Activated T-helper 1 cell treated with anti-CD3 and anti-CD28 coated beads, Interleukin-12 subunit alpha, Interleukin-12 subunit beta, Interleukin-2, Interleukin-4 antibody, amounts not matched to agents 30 ng/mL and 10 ng/mL and 1 ng/mL, durations not matched to agents 14 hours and 24 hours and 36 hours (primary cell): ENCODE data around the gene GPSM1. TPM values are rescaled to one million over a fixed set of nuclear protein-coding genes. Genes with fewer than 3 reads are reported as not detected.

Experiments used
- DNase-seq: peaks from one replicate; pipeline ENCODE4 v3.0.0; 2021; ENCODE audit warnings: low spot score
- H3K27ac Mint-ChIP-seq: one replicate; pipeline ENCODE4 v1.8.0; 2021; ENCODE audit warnings: mild to moderate bottlenecking, mixed read lengths
- H3K27me3 Mint-ChIP-seq: one replicate; pipeline ENCODE4 v1.8.0; 2022; ENCODE audit warnings: mild to moderate bottlenecking, moderate library complexity, mixed read lengths; ENCODE audit not compliant: insufficient read depth
- H3K36me3 Mint-ChIP-seq: one replicate; pipeline ENCODE4 v1.8.0; 2021; ENCODE audit warnings: low read depth, mixed read lengths
- H3K4me1 Mint-ChIP-seq: one replicate; pipeline ENCODE4 v1.8.0; 2021; ENCODE audit warnings: low read depth, mixed read lengths
- H3K4me3 Mint-ChIP-seq: one replicate; pipeline ENCODE4 v1.8.0; 2021; ENCODE audit warnings: mild to moderate bottlenecking, moderate library complexity, mixed read lengths
- H3K9me3 Mint-ChIP-seq: one replicate; pipeline ENCODE4 v1.8.0; 2021; ENCODE audit warnings: mixed read lengths
- intact Hi-C: fragments of 100-400 bp; cut with micrococcal nuclease; formaldehyde crosslinking; loops from one replicate; pipeline ENCODE4 v1.15.1; 2024
- total RNA-seq: library from RNA; stranded (reverse); gene quantifications from 2 replicates; pipeline ENCODE4 v1.2.3, GENCODE V29; 2022

Gene GPSM1
- total RNA-seq, 1 donor from 2014 or later, result 19.1 TPM

DNA sequence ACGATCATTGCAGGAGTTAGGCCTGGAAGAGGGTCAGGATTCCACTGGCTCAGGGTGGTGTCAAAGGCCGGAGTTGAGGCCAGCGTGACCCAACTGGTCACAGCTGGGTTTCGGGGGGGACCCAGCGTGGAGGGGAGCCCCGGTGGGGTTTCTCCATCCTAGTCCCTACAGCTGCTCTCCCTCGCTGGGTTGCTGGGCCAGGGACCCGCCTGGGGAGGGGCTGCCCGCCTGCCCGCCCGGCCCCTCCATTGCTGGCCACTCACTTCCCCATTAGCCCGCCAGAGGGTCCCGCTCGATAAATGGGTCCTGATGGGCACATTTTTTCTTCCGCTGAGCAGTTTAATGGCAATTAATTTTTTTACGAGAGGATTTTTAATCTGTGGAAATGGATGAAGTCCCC is 32.3 kb upstream of the GPSM1 start:
- Mint-ChIP-seq H3K9me3 (no peaks in the 10 kb centered on the region), H3K27me3 (no peaks in the 10 kb centered on the region), H3K4me3 (no peak overlapping the region), H3K4me1 (no peaks in the 10 kb centered on the region), H3K27ac (no peak overlapping the region), H3K36me3 (no peaks in the 10 kb centered on the region)
- intact Hi-C loops, result no loop called here
- DNase-seq, result no peak

DNA sequence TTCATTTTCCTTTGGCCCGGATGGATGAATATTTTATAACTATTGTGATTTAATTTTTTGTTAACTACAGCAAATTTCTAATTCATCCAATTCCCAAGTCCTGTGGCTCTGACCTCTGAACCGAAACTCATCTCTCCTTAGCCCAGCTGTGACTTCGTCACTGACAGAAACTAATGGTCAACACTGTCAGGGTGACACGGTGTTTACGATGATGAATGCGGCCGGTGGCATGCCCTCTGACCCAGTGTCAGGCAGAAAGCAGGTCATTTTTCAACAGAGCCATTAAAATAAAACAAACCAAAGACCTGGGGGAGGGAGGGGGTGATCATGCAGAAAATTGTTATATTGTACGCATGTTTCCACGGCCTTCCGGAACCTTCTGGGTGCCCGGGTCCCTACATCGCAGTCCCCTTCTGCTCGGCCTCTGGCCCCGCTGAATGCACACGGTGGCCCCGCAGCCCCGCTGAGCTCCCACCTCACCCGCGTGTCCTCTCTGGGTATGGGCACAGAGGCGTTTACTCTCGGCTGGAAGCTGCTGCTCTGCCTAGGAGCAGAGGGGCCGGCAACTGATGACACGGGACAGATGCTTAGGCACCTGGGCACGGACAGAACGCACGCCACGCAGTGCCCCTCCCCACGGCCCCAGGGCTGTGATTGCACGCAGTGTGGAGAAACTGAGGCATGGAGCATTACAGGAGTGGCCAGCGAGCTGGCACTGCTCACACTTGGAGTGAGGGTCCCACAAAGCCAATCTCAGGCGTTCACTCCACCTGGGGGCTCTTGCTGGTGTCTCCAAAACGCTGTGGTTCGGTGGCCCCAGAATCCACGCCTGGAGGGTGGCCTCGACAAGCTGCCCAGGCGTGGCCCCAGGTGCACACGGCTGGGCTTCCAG is 31.6 kb upstream of the GPSM1 start:
- Mint-ChIP-seq H3K27me3 (no peaks in the 10 kb centered on the region), H3K27ac (no peak overlapping the region), H3K9me3 (no peaks in the 10 kb centered on the region), H3K4me1 (no peaks in the 10 kb centered on the region), H3K4me3 (no peak overlapping the region), H3K36me3 (no peaks in the 10 kb centered on the region)
- intact Hi-C loops, result no loop called here
- no peak for DNase-seq

DNA sequence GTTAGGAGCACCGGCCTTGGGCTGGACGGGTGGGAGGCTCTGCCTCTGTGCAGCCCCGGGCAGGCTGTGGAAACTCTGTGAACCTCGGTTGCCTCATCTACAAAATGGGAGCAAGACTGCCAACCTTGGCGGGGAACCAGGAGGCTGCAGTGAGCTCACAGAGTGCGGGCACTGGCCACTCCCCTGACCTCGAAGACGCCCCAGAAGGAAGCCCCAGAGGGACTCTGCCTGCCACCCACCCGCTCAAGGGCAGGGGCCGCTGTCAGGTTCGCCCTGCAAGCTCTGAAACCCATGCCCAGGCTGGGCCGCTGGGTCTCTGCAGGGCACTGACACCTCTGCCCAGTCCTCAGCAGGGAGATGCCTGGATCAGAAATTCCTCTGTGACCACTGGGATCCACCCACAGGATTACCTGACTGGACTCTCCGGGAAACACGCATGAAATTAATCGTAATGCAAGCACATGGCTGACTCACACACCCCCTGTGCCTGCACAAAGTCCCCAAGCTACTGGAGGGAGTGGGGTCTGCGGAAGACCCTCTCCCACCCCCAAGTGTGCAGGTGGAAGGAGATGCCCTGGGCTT is 30.8 kb upstream of the GPSM1 start:
- no peaks in the 10 kb centered on the region for H3K27me3 Mint-ChIP-seq
- H3K27ac Mint-ChIP-seq, result no peak overlapping the region
- H3K9me3 Mint-ChIP-seq, result no peaks in the 10 kb centered on the region
- H3K36me3 Mint-ChIP-seq, result no peaks in the 10 kb centered on the region
- no peak overlapping the region for H3K4me3 Mint-ChIP-seq
- no peak for DNase-seq
- H3K4me1 Mint-ChIP-seq, result no peaks in the 10 kb centered on the region
- intact Hi-C loops, result no loop called here

DNA sequence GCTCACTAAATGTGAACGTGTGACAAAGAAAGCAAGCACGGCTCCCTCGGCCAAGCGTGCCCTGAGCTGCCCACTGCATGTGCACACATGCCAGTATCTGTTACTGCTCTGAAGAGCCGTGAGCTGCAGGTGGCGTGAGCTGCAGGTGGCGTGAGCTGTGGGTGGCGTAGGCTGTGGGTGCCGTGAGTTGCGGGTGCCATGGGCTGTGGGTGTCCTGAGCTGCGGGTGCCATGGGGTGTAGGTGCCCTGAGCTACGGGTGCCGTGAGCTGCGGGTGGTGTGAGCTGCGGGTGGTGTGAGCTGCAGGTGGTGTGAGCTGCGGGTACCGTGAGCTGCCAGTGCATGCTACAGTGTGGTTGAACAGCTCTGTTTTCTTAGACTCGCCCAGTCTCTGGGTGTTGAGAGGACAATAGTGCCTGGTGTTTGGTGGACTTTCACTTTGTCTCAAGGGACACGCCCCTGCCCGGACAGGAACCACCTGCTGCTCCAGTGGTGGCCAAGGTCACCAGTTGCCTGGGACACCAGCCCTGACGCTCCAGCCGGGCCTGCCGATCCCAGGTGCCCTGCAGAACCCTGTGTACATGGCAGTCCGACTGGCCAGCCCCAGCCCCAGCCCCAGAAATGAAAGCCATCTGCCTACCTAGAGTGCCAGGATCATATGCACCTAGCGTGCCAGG is 30.2 kb upstream of the GPSM1 start:
- no peaks in the 10 kb centered on the region for H3K27me3 Mint-ChIP-seq
- H3K36me3 Mint-ChIP-seq, result no peaks in the 10 kb centered on the region
- DNase-seq, result no peak
- intact Hi-C loops, result no loop called here
- H3K4me3 Mint-ChIP-seq, result no peak overlapping the region
- H3K4me1 Mint-ChIP-seq, result no peaks in the 10 kb centered on the region
- no peaks in the 10 kb centered on the region for H3K9me3 Mint-ChIP-seq
- H3K27ac Mint-ChIP-seq, result no peak overlapping the region

DNA sequence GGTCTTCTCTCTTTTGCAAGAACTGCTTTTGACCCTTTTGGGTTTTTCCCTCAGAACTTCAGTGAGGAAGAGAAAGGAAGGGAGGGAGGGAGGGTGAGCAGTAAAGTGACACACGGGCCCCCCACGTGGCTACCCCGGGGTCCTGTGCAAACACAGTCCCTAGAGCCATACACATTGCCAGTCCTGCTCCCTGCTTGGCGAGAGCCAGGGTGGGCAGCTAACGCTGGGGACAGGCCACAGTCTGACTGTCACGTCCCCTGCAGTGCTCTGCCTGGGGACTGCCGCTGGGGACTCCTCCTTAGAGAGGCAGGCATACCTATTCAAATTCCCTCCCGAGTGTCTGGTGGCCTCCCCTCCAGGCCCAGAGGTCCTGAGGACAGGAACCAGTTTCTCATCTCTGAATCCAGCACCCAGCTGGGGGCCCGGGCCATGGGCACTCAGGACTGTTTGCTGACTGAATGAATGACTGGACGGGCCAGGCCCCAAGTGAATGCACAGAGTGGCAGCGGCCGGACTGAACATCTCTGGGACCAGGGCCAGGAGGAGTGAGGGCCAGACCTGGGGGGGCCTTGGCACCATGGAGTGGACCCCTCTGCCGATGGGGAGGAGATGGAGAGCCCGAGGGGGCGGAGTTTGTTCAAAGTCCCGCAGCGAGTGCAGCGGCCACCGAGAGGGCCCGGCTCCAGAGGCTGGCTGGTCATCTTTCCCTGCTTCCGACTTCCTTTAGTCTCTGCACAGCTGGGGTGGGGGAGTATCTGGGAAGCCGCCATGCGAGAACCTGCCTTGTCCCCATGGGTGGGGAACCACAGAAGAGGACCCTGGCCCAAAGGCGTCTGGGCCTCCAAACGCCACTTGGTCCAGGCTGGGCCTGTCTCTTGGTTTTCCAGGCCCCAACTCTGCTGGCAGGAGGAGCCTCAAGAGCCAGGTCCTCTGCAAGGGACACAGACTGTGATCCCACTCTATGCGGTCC is 29.3 kb upstream of the GPSM1 start:
- Mint-ChIP-seq H3K27me3 (no peaks in the 10 kb centered on the region), H3K4me1 (no peaks in the 10 kb centered on the region), H3K27ac (no peak overlapping the region), H3K36me3 (no peaks in the 10 kb centered on the region), H3K9me3 (no peaks in the 10 kb centered on the region), H3K4me3 (no peak overlapping the region)
- DNase-seq, result no peak
- intact Hi-C loops, result no loop called here

DNA sequence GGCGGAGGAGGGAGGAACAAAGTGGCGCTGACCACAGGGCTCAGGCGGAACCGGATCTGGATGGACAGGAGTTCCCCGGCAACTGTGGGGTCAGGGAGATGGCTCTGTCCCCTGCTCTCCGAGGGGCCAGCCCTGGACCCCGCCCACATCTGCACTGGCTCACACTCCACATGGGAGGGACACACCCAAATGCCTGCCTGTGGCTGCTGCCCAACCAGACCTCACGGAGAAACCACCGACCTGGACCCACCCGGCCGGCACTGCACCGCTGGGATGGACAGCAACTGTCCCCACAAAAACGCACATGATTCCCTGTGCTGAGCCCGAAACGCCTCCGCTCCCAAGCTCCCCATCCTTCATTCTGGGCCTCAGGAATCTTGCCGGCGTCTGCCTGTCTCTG is 28.2 kb upstream of the GPSM1 start:
- intact Hi-C loops, result no loop called here
- no peak overlapping the region for H3K4me3 Mint-ChIP-seq
- no peaks in the 10 kb centered on the region for H3K36me3 Mint-ChIP-seq
- H3K9me3 Mint-ChIP-seq, result no peaks in the 10 kb centered on the region
- no peak for DNase-seq
- H3K27me3 Mint-ChIP-seq, result no peaks in the 10 kb centered on the region
- no peaks in the 10 kb centered on the region for H3K4me1 Mint-ChIP-seq
- H3K27ac Mint-ChIP-seq, result no peak overlapping the region

DNA sequence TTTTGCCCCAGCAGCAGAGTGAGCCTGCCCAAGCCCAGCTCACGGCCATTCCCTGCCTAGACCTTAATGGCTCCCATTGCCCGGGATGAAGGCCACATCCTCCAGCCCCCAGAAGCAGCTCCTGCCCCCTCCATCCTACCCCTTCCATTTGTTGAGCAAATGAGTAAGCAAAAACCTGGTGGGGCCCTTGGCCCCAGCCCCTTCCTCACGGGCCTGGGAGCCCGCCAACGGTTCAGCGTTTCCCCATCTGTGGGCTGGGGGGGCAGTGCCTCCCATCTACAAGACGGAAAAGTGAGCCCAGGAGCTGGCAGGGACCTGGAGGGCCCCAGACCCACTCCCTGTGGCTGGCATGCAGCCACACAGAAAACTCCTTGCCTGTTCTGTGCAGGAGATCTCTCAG is 27.8 kb upstream of the GPSM1 start:
- intact Hi-C loops, result no loop called here

DNA sequence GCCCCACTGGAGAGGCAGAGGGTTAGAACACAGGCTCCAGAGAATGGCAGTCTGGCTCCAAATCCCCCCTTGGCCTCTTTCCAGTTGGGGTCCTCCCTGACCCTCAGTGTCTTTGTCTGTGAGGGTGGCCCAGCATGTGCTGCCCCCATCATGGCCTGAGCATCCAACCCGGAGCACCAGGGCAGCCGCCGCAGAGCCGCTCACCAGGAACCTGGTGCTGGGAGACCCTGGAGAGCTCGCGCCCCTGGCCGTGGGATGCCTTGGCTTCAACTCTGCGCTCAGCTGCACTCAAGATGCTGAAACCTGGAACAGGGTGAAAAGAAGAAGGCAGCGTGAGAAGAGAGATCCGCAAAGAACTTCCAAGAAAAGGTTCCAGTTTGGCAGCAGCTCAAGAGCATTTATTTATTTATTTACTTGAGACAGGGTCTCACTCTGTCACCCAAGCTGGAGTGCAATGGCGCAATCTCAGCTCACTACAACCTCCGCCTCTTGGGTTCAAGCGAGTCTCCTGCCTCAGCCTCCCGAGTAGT is 27.3 kb upstream of the GPSM1 start:
- Mint-ChIP-seq H3K9me3 (no peaks in the 10 kb centered on the region), H3K27me3 (no peaks in the 10 kb centered on the region), H3K27ac (no peak overlapping the region), H3K4me3 (no peak overlapping the region), H3K36me3 (no peaks in the 10 kb centered on the region), H3K4me1 (no peaks in the 10 kb centered on the region)
- intact Hi-C loops, result no loop called here
- DNase-seq, result no peak

More for the DNA sequence above, 27.8 kb upstream of the GPSM1 start:
- Mint-ChIP-seq H3K27ac (no peak overlapping the region), H3K36me3 (no peaks in the 10 kb centered on the region), H3K4me1 (no peaks in the 10 kb centered on the region), H3K9me3 (no peaks in the 10 kb centered on the region), H3K27me3 (no peaks in the 10 kb centered on the region), H3K4me3 (no peak overlapping the region)
- no peak for DNase-seq

DNA sequence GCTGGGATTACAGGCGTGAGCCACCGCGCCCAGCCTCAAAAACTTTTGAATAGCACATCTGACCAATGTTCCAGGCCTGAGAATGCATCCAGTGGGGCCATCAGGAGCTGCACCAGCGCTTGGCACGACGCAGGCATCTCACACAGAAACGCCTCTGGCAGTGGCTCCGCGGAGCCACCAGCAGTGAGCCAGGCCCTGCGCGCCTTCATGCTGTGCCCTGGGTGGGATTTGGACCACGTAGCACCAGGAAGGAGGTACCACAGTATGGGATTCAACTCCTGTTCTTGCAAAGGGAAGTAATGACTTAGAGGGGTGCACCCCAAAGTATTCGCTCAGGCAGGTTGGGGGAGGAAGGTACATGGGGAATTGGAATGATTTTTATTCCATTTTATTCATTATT is 26.5 kb upstream of the GPSM1 start:
- H3K4me3 Mint-ChIP-seq, result no peak overlapping the region
- H3K27ac Mint-ChIP-seq, result no peak overlapping the region
- H3K4me1 Mint-ChIP-seq, result no peaks in the 10 kb centered on the region
- no peaks in the 10 kb centered on the region for H3K27me3 Mint-ChIP-seq
- no peaks in the 10 kb centered on the region for H3K9me3 Mint-ChIP-seq
- no peaks in the 10 kb centered on the region for H3K36me3 Mint-ChIP-seq
- intact Hi-C loops, result no loop called here
- DNase-seq, result no peak

DNA sequence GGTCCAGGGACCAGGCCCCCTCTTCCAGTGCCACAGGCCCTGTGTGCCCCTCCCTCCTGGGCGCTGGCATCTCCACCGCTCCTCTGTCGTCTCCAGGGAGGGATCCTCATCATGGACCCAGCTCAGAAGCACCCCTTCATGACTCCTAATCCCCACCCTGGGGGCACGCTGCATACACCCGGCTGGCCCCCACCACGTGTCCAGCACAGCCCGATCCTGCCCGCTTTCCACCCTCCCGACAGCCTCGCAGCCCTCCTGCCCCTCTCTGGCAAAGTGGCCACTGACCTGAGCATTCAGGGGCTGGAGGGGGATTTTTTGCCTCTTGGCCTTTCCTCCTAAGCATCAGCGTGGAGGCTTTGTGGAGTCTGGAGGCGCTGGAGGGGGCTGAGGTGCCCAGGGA is 24.8 kb upstream of the GPSM1 start:
- no peaks in the 10 kb centered on the region for H3K4me1 Mint-ChIP-seq
- no peaks in the 10 kb centered on the region for H3K27me3 Mint-ChIP-seq
- no peak for DNase-seq
- intact Hi-C loops, result no loop called here
- no peak overlapping the region for H3K4me3 Mint-ChIP-seq
- H3K9me3 Mint-ChIP-seq, result no peaks in the 10 kb centered on the region
- H3K36me3 Mint-ChIP-seq, result no peaks in the 10 kb centered on the region
- H3K27ac Mint-ChIP-seq, result no peak overlapping the region

DNA sequence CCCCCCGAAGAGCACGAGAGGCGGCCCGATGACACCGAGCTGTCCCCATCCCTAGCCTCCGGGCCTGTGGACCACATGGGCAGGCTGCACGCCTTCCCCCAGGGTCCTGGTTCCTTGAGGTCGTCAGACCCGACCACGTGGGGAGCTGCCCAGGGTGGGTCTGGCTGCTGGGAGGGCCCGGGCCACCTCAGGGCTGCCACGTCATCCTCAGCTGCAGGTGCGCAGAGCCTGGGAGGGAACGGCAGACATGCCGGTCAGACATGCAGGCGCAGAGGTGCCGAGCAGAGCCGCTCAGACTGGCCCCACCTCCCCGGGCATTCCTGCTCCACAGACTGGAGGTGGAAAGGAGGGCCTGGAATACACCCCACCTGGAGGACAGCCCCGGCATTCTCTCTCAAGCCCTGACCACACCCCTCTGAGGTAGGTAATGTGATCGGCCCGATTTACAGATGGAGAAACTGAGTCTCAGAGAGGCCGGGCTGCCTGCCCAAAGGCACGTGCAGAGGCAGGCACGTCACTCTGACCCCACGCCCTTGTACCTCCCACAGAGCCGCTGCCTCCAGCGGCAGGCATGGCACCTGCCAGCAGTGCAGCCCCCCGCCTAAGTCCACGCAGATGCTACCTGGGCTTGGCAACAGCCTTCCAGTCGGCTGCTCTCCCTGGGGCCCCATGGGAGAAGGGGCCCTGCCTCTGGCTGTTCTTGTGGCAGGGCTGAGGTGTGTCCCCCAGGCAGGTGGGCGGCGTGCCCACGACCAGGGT is 24.1 kb upstream of the GPSM1 start:
- intact Hi-C loops, result no loop called here
- Mint-ChIP-seq H3K27ac (no peak overlapping the region), H3K4me1 (no peaks in the 10 kb centered on the region), H3K27me3 (no peaks in the 10 kb centered on the region), H3K4me3 (no peak overlapping the region), H3K36me3 (no peaks in the 10 kb centered on the region), H3K9me3 (no peaks in the 10 kb centered on the region)
- DNase-seq, result no peak
